HUES6 (cell line): ENCODE measurements around the gene LAX1.
"Not testable (repeated sequence)": the region's sequence is repeated elsewhere in the genome, so short reads cannot be mapped to it uniquely, and the experiment has no call there.

ENCODE experiments used
- H3K27ac ChIP-seq: 2 replicates; pipeline ENCODE4 v1.7.0; 2013; ENCODE audit warnings: low read depth, mild to moderate bottlenecking, low read length, inconsistent platforms
- H3K27me3 ChIP-seq: 2 replicates; pipeline ENCODE4 v1.6.1; 2013; ENCODE audit warnings: low read length; ENCODE audit not compliant: control insufficient read depth, insufficient read depth
- H3K36me3 ChIP-seq: 2 replicates; pipeline ENCODE4 v1.6.1; 2013; ENCODE audit warnings: low read length; ENCODE audit not compliant: control insufficient read depth, insufficient read depth
- H3K4me1 ChIP-seq: 2 replicates; pipeline ENCODE4 v1.6.1; 2013; ENCODE audit warnings: low read length; ENCODE audit not compliant: control insufficient read depth, insufficient read depth
- H3K4me3 ChIP-seq: 2 replicates; pipeline ENCODE4 v1.5.1; 2013; ENCODE audit warnings: low read depth, low read length
- H3K9ac ChIP-seq: one replicate; pipeline ENCODE4 v1.6.1; 2013; ENCODE audit warnings: mild to moderate bottlenecking, low read length
- H3K9me3 ChIP-seq: 2 replicates; pipeline ENCODE4 v1.6.1; 2013; ENCODE audit warnings: low read depth, low read length; ENCODE audit not compliant: control insufficient read depth, insufficient read depth

The LAX1 gene

GRCh38 chr1:203793561-203793960, 28.6 kb downstream of the LAX1 start:
- not testable (repeated sequence) for H3K27ac ChIP-seq, H3K4me3 ChIP-seq, H3K9me3 ChIP-seq, H3K27me3 ChIP-seq, H3K9ac ChIP-seq
- Histone ChIP-seq H3K4me1 (peaks cover 28% of the 10 kb centered on the region), H3K36me3 (peaks cover 19% of the 10 kb centered on the region)

GRCh38 chr1:203794764-203795440, 29.9 kb downstream of the LAX1 start:
- no peaks in the 10 kb centered on the region for H3K27me3 ChIP-seq
- peak overlapping the region; percentile 75; the same call in 1 of the 2 replicates for H3K27ac ChIP-seq
- H3K4me1 ChIP-seq: peaks cover 21% of the 10 kb centered on the region
- peaks cover 32% of the 10 kb centered on the region for H3K36me3 ChIP-seq
- peaks cover 16% of the 10 kb centered on the region for H3K9me3 ChIP-seq
- peak overlapping the region; percentile 40 for H3K9ac ChIP-seq
- H3K4me3 ChIP-seq: peak overlapping the region; percentile 79

GRCh38 chr1:203795441-203796235, 30.7 kb downstream of the LAX1 start, which contains the start of the genes ZBED6 and ZC3H11A:
ZBED6 (plus strand) TSS chr1:203795623; CDS start chr1:203797523, 1,900 bp downstream.
ZC3H11A (plus strand) TSS chr1:203795623; CDS start chr1:203817071, 21,448 bp downstream.
- Histone ChIP-seq H3K4me3 (peak within 1 kb of the TSS; percentile 79), H3K9me3 (peaks cover 16% of the 10 kb centered on the region), H3K36me3 (peaks cover 36% of the 10 kb centered on the region), H3K27me3 (no peaks in the 10 kb centered on the region), H3K9ac (peak within 1 kb of the TSS; percentile 96), H3K4me1 (peaks cover 15% of the 10 kb centered on the region), H3K27ac (peak within 1 kb of the TSS; percentile 98)

GRCh38 chr1:203796236-203796605, 31.2 kb downstream of the LAX1 start:
- peak overlapping the region; percentile 96 for H3K9ac ChIP-seq
- peak overlapping the region; percentile 79 for H3K4me3 ChIP-seq
- H3K4me1 ChIP-seq: peaks cover 15% of the 10 kb centered on the region
- H3K36me3 ChIP-seq: peaks cover 38% of the 10 kb centered on the region
- H3K27me3 ChIP-seq: no peaks in the 10 kb centered on the region
- H3K27ac ChIP-seq: peak overlapping the region; percentile 98
- peaks cover 16% of the 10 kb centered on the region for H3K9me3 ChIP-seq

GRCh38 chr1:203797216-203797615, 32.2 kb downstream of the LAX1 start:
- peaks cover 46% of the 10 kb centered on the region for H3K36me3 ChIP-seq
- peak overlapping the region; percentile 79 for H3K4me3 ChIP-seq
- H3K27ac ChIP-seq: no peak overlapping the region

GRCh38 chr1:203797948-203798655, 33.1 kb downstream of the LAX1 start:
- peaks cover 15% of the 10 kb centered on the region for H3K4me1 ChIP-seq
- peaks cover 51% of the 10 kb centered on the region for H3K36me3 ChIP-seq
- H3K27me3 ChIP-seq: no peaks in the 10 kb centered on the region
- no peak overlapping the region for H3K27ac ChIP-seq
- H3K9me3 ChIP-seq: peaks cover 16% of the 10 kb centered on the region
- H3K4me3 ChIP-seq: no peak overlapping the region
- no peak overlapping the region for H3K9ac ChIP-seq

More at GRCh38 chr1:203797216-203797615, 32.2 kb downstream of the LAX1 start:
- peaks cover 16% of the 10 kb centered on the region for H3K9me3 ChIP-seq
- no peak overlapping the region for H3K9ac ChIP-seq
- peaks cover 15% of the 10 kb centered on the region for H3K4me1 ChIP-seq
- no peaks in the 10 kb centered on the region for H3K27me3 ChIP-seq

- peaks cover 60% of the 10 kb centered on the region for H3K36me3 ChIP-seq
- H3K27me3 ChIP-seq: no peaks in the 10 kb centered on the region
- H3K4me3 ChIP-seq: no peak overlapping the region
- H3K4me1 ChIP-seq: peaks cover 13% of the 10 kb centered on the region
- H3K27ac ChIP-seq: no peak overlapping the region
- no peak overlapping the region for H3K9ac ChIP-seq
- H3K9me3 ChIP-seq: peaks cover 16% of the 10 kb centered on the region
These were observed 34.2 kb downstream of the LAX1 start for GRCh38 chr1:203799157-203799556.

- no peak overlapping the region for H3K27ac ChIP-seq
- H3K27me3 ChIP-seq: no peaks in the 10 kb centered on the region
- peaks cover 16% of the 10 kb centered on the region for H3K9me3 ChIP-seq
- peaks cover 7% of the 10 kb centered on the region for H3K4me1 ChIP-seq
- H3K9ac ChIP-seq: no peak overlapping the region
- H3K36me3 ChIP-seq: peaks cover 65% of the 10 kb centered on the region
- H3K4me3 ChIP-seq: no peak overlapping the region
These were observed 35.0 kb downstream of the LAX1 start for GRCh38 chr1:203799971-203800370.

GRCh38 chr1:203805689-203806088, 40.7 kb downstream of the LAX1 start:
- Histone ChIP-seq H3K9ac (no peak overlapping the region), H3K27ac (no peak overlapping the region), H3K27me3 (no peaks in the 10 kb centered on the region), H3K9me3 (no peaks in the 10 kb centered on the region), H3K4me3 (no peak overlapping the region), H3K4me1 (no peaks in the 10 kb centered on the region), H3K36me3 (peaks cover 59% of the 10 kb centered on the region)

GRCh38 chr1:203807196-203807595, 42.2 kb downstream of the LAX1 start:
- H3K27me3 ChIP-seq: no peaks in the 10 kb centered on the region
- no peak overlapping the region for H3K4me3 ChIP-seq
- H3K9ac ChIP-seq: no peak overlapping the region
- H3K4me1 ChIP-seq: no peaks in the 10 kb centered on the region
- H3K9me3 ChIP-seq: no peaks in the 10 kb centered on the region
- H3K36me3 ChIP-seq: peaks cover 60% of the 10 kb centered on the region
- H3K27ac ChIP-seq: no peak overlapping the region
